Tibial artery (tissue), 4 donors: ENCODE measurements around the gene PGBD4.

Experiments
- DNase-seq, 2 donors: peaks; one replicate each; pipeline ENCODE4 v3.0.0-alpha.2; 2019
- H3K27ac ChIP-seq, 2 donors: fragments of 200-600 bp; sonication (generic) in 1 of 2; 1 replicate in 1 of 2; 2 replicates in 1 of 2; pipeline ENCODE4 v1.5.1; 2018 to 2019; ENCODE audit warnings: mild to moderate bottlenecking in 1 of 2
- H3K27me3 ChIP-seq, 2 donors: fragments of 200-600 bp; sonication (generic) in 1 of 2; one replicate each; pipeline versions ENCODE4 v1.5.1 to v1.6.0; 2016 to 2019
- H3K36me3 ChIP-seq, 3 donors: fragments of 200-600 bp; sonication (generic) in 2 of 3; one replicate each; pipeline ENCODE4 v1.5.1; 2016 to 2019; ENCODE audit warnings: mild to moderate bottlenecking in 2 of 3
- H3K4me1 ChIP-seq, 4 donors: fragments of 200-600 bp; sonication (generic) in 2 of 4; 1 replicate in 3 of 4; 2 replicates in 1 of 4; pipeline ENCODE4 v1.5.1; 2016 to 2019
- H3K4me3 ChIP-seq, 2 donors: fragments of 200-600 bp; sonication (generic) in 1 of 2; 1 replicate in 1 of 2; 2 replicates in 1 of 2; pipeline ENCODE4 v1.5.1; 2018 to 2019; ENCODE audit warnings: mild to moderate bottlenecking in 2 of 2
- H3K9me3 ChIP-seq, 3 donors: fragments of 200-600 bp; sonication (generic) in 1 of 3; one replicate each; pipeline ENCODE4 v1.5.1; 2016 to 2019
- intact Hi-C: fragments of 100-400 bp; cut with DNase I; formaldehyde crosslinking; loops from one replicate; pipeline ENCODE4 v1.15.0; 2023; ENCODE audit warnings: low total_unique reads
- TF ChIP-seq, protein P1 (sequence below), 2 experiments: fragments of 200-600 bp in 1 of 2; fragments of 450-650 bp in 1 of 2; IDR thresholded peaks; one replicate each; pipeline ENCODE4 v1.5.1; 2017 to 2019; ENCODE audit warnings: antibody characterized with exemption in 2 of 2, mild to moderate bottlenecking in 1 of 2, moderate library complexity in 1 of 2

Gene PGBD4

DNA sequence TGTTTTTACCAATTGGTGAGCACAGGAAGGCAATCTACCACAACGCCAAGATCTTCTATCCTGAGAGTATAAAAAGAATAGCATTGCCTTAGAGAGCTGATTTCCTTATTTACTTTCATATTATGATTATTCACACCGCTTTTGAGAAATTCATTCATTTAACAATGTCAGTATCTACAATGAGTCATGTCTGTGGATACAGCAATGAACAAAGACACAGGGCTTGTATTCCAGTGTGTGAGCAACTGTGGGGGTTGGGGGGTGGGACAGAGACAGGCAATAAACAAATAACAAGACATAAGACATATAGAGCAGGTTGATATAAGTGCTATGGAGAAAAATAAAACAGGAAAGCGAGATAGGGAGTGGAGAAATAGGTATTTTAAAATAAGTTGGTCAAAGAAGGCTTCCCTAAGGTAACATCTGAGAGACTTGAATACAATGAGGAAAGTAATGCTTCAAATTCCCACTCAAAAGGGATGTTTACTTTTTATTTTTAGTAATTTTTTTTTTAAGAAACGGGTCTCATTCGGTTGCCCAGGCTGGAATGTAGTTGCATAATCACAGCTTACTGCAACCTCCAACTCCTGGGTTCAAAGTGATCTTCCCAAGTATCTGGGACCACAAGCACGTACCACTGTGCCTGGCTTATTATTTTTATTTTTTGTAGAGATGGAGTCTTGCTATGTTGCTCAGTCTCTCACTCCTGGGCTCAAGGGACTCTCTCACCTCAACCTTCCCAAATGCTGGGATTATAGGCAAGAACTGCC lies 45.7 kb downstream of the PGBD4 start:
- TF ChIP-seq, protein P1, sequence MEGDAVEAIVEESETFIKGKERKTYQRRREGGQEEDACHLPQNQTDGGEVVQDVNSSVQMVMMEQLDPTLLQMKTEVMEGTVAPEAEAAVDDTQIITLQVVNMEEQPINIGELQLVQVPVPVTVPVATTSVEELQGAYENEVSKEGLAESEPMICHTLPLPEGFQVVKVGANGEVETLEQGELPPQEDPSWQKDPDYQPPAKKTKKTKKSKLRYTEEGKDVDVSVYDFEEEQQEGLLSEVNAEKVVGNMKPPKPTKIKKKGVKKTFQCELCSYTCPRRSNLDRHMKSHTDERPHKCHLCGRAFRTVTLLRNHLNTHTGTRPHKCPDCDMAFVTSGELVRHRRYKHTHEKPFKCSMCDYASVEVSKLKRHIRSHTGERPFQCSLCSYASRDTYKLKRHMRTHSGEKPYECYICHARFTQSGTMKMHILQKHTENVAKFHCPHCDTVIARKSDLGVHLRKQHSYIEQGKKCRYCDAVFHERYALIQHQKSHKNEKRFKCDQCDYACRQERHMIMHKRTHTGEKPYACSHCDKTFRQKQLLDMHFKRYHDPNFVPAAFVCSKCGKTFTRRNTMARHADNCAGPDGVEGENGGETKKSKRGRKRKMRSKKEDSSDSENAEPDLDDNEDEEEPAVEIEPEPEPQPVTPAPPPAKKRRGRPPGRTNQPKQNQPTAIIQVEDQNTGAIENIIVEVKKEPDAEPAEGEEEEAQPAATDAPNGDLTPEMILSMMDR (IDR thresholded peaks at IDR 0.05): no peak
- Histone ChIP-seq H3K36me3 (peaks cover 55 to 70% (median 58%) of the 10 kb centered on the region in 3 donors), H3K9me3 (no peaks in the 10 kb centered on the region), H3K4me3 (no peak overlapping the region), H3K4me1 (no peaks in the 10 kb centered on the region), H3K27ac (no peak overlapping the region), H3K27me3 (no peaks in the 10 kb centered on the region)
- no peak for DNase-seq
- intact Hi-C loops: no loop called here

DNA sequence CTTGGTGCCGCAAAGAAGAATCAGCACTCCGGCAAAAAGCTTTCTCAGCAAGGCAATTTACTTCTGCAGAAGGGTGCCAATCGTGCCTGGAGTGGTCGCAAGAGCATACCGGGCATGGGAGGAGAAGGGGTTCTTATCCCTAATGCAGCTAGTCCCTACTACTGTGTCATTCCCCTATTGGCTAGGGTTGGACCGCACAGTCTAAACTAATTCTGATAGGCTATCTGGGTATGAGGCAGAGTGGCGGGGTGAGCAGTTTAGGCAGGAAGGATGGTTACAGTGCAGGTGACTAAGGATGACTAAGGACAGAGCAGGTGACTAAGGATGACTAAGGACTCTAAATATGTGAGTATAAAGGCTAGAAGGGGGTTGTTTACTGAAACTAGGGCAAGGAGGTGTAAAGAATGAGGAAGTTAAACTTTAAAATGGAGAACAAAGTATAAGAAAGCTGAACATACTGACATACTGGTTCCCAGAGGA lies 52.9 kb downstream of the PGBD4 start:
- Histone ChIP-seq H3K4me1 (no peaks in the 10 kb centered on the region), H3K27me3 (no peaks in the 10 kb centered on the region), H3K9me3 (peaks cover 0 to 9% (median 0%) of the 10 kb centered on the region in 3 donors), H3K4me3 (no peak overlapping the region), H3K36me3 (peaks cover 45 to 71% (median 70%) of the 10 kb centered on the region in 3 donors), H3K27ac (no peak overlapping the region)
- DNase-seq: no peak
- intact Hi-C loops: no loop called here
- TF ChIP-seq, protein P1 (IDR thresholded peaks at IDR 0.05): no peak

DNA sequence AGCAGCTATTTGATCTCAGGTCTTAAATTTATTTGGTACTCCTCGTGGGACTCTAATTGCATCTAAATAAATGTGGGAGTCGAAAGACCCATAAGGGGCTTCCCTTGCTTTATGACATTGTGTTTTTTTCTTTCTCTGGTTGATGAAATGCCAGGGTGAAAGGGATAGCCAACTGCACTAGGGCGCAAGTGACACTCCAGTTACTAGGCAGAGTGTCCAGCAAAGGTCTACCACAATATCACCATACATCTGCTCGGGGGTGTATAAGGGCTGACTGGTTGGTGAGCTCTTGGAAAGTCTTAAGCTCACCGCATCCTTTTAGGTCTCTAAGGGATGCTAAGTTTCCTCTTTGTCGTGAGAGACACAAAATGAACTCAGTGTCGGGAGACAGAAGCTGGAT lies 54.0 kb downstream of the PGBD4 start:
- Histone ChIP-seq H3K4me3 (no peak overlapping the region), H3K4me1 (no peaks in the 10 kb centered on the region), H3K9me3 (peaks cover 0 to 9% (median 0%) of the 10 kb centered on the region in 3 donors), H3K27me3 (no peaks in the 10 kb centered on the region), H3K36me3 (peaks cover 41 to 67% (median 64%) of the 10 kb centered on the region in 3 donors), H3K27ac (no peak overlapping the region)
- no peak for DNase-seq
- TF ChIP-seq, protein P1 (IDR thresholded peaks at IDR 0.05): no peak
- intact Hi-C loops: no loop called here
